ENCODE measurements around the gene PSMD6.

Gene PSMD6

GRCh38 chr3:64029287-64029686, 6.0 kb upstream of the PSMD6 start:
- in situ Hi-C loops (cut with MboI; ENCODE audit: low pct_unique_long_range_greater_than_20kb, low sequenced_read_pairs, unreplicated experiment) = loop anchor here (5.0 to 25.0 kb wide), 2 partner anchors 358 to 453 kb away; no protein-coding TSS in a partner anchor
- no peak for DNase-seq (ENCODE audit: low spot score)
- no peak for TF ChIP-seq CTCF (IDR thresholded peaks at IDR 0.05; ENCODE audit: extremely low read depth, insufficient read depth, missing control alignments)

- TF ChIP-seq CTCF (IDR thresholded peaks at IDR 0.05; ENCODE audit: extremely low read depth, insufficient read depth, missing control alignments) = no peak
- DNase-seq (ENCODE audit: low spot score) = no peak
- in situ Hi-C loops (cut with MboI; ENCODE audit: low pct_unique_long_range_greater_than_20kb, low sequenced_read_pairs, unreplicated experiment) = loop anchor here (5.0 to 25.0 kb wide), 2 partner anchors 359 to 454 kb away; no protein-coding TSS in a partner anchor
Observed at GRCh38 chr3:64028754-64029153, 5.5 kb upstream of the PSMD6 start.

- DNase-seq (ENCODE audit: low spot score) = no peak
- TF ChIP-seq CTCF (IDR thresholded peaks at IDR 0.05; ENCODE audit: extremely low read depth, insufficient read depth, missing control alignments) = no peak
- in situ Hi-C loops (cut with MboI; ENCODE audit: low pct_unique_long_range_greater_than_20kb, low sequenced_read_pairs, unreplicated experiment) = loop anchor here (5.0 to 25.0 kb wide), 2 partner anchors 360 to 455 kb away; no protein-coding TSS in a partner anchor
Observed at GRCh38 chr3:64027658-64028057, 4.4 kb upstream of the PSMD6 start.

- DNase-seq (ENCODE audit: low spot score) = no peak
- in situ Hi-C loops (cut with MboI; ENCODE audit: low pct_unique_long_range_greater_than_20kb, low sequenced_read_pairs, unreplicated experiment) = loop anchor here (5.0 to 25.0 kb wide), 2 partner anchors 361 to 456 kb away; no protein-coding TSS in a partner anchor
- TF ChIP-seq CTCF (IDR thresholded peaks at IDR 0.05; ENCODE audit: extremely low read depth, insufficient read depth, missing control alignments) = no peak
Observed at GRCh38 chr3:64026346-64026745, 3.1 kb upstream of the PSMD6 start.

GRCh38 chr3:64023861-64024223, 548 bp upstream of the PSMD6 start:
- TF ChIP-seq CTCF (IDR thresholded peaks at IDR 0.05; ENCODE audit: extremely low read depth, insufficient read depth, missing control alignments) = no peak
- in situ Hi-C loops (cut with MboI; ENCODE audit: low pct_unique_long_range_greater_than_20kb, low sequenced_read_pairs, unreplicated experiment) = loop anchor here (25.0 kb wide), 1 partner anchor 662 kb away; no protein-coding TSS in a partner anchor
- DNase-seq (ENCODE audit: low spot score) = no peak

GRCh38 chr3:64022451-64023186, 675 bp downstream of the PSMD6 start:
- in situ Hi-C loops (cut with MboI; ENCODE audit: low pct_unique_long_range_greater_than_20kb, low sequenced_read_pairs, unreplicated experiment) = loop anchor here (25.0 kb wide), 1 partner anchor 660 kb away; no protein-coding TSS in a partner anchor
- no peak for TF ChIP-seq CTCF (IDR thresholded peaks at IDR 0.05; ENCODE audit: extremely low read depth, insufficient read depth, missing control alignments)
- no peak for DNase-seq (ENCODE audit: low spot score)

Measured in GM13977 (cell line).